HG03558 (cell line): ENCODE data around the gene SLC22A12.
"Not testable (repeated sequence)": the region's sequence is repeated elsewhere in the genome, so short reads cannot be mapped to it uniquely, and the experiment has no call there.

Experiments used
- ATAC-seq: cut with Tn5 transposase; IDR thresholded peaks from one replicate; pipeline ENCODE4 v1.9.1; 2021; ENCODE audit warnings: moderate number of reproducible peaks; ENCODE audit not compliant: unreplicated experiment; ENCODE audit errors: extremely low read depth

Gene SLC22A12

GRCh38 chr11:64590763-64591221 lies at the start of gene SLC22A12:
Gene SLC22A12 (plus strand): TSS chr11:64591220. CDS start chr11:64591557, 337 bp downstream.
- no peak for ATAC-seq

- ATAC-seq: no peak
These were observed 48.6 kb upstream of the SLC22A12 start for GRCh38 chr11:64542172-64543125.

GRCh38 chr11:64543818-64544217 lies 47.2 kb upstream of the SLC22A12 start:
- no peak for ATAC-seq

- ATAC-seq: no peak
These were observed 46.3 kb upstream of the SLC22A12 start for GRCh38 chr11:64544616-64545296.

- ATAC-seq: no peak
These were observed 45.4 kb upstream of the SLC22A12 start for GRCh38 chr11:64545619-64546018.

- no peak for ATAC-seq
These were observed 44.8 kb upstream of the SLC22A12 start for GRCh38 chr11:64546176-64546575.

GRCh38 chr11:64546600-64546999 lies 44.4 kb upstream of the SLC22A12 start:
- ATAC-seq: no peak

- no peak for ATAC-seq
These were observed 41.1 kb upstream of the SLC22A12 start for GRCh38 chr11:64549969-64550368.

- ATAC-seq: no peak
These were observed 37.3 kb upstream of the SLC22A12 start for GRCh38 chr11:64553554-64554201.

GRCh38 chr11:64556044-64556720 lies 34.8 kb upstream of the SLC22A12 start:
- no peak for ATAC-seq

- ATAC-seq: no peak
These were observed 34.2 kb upstream of the SLC22A12 start for GRCh38 chr11:64556721-64557250.

GRCh38 chr11:64558065-64558745 lies 32.8 kb upstream of the SLC22A12 start:
- ATAC-seq: no peak

- ATAC-seq: no peak
These were observed 32.2 kb upstream of the SLC22A12 start for GRCh38 chr11:64558869-64559268.

GRCh38 chr11:64559351-64560138 lies 31.5 kb upstream of the SLC22A12 start:
- no peak for ATAC-seq

- no peak for ATAC-seq
These were observed 30.8 kb upstream of the SLC22A12 start for GRCh38 chr11:64560139-64560771.

GRCh38 chr11:64560941-64561340 lies 30.1 kb upstream of the SLC22A12 start:
- no peak for ATAC-seq

GRCh38 chr11:64561429-64561828 lies 29.6 kb upstream of the SLC22A12 start:
- ATAC-seq: not testable (repeated sequence)
